HG02938 (cell line): Measurements from ENCODE around the gene FOXN3.

Experiments
- ATAC-seq: cut with Tn5 transposase; IDR thresholded peaks from one replicate; pipeline ENCODE4 v1.9.1; 2021; ENCODE audit warnings: mild to moderate bottlenecking, moderate library complexity; ENCODE audit not compliant: unreplicated experiment

FOXN3 gene

DNA sequence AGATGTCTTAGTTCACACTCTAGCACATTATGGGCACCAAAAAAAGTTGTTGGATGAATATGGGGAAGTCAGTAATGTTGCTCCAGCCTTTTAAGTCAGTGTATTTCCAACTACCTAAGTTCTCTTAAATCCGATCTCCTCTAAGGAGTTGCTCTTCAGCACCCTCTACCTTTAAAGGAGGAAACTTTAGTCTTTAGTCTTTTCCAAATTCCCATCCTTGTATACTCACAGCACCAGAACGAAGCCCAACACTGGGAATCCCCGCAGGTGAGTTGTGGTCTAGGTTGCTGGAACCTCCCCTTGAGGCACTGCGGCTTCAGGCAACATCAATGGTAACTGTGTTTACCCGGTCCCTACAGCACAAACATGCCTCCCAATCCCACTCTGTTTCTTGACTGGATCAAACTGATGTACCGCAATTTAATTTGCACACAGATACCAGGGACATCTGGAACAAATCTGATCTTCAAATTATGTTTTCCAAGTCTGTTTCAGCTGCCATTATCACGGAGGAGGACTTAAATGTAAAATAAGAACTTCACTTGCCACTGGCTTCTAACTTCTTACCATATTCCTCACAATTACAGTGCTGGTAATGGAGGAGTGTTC is 179.0 kb downstream of the FOXN3 start:
- no peak for ATAC-seq

DNA sequence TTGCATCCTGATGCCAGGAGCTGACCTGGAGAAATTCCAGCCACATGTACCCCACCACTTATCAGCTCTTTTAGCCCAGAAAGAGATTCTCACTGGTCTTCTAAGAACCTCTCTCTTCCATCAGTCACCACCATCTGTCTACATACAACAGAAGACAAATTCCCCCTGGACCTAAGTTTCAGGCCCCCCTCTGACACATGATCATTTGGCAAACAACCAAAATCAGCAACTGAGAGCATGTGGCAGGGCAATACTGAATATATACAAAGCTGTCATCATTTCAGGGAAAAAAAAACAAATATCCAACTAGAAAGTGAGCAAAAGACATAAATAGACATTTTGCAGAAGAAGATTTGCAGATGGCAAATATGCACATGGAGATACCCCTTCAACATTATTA is 180.2 kb downstream of the FOXN3 start:
- no peak for ATAC-seq

DNA sequence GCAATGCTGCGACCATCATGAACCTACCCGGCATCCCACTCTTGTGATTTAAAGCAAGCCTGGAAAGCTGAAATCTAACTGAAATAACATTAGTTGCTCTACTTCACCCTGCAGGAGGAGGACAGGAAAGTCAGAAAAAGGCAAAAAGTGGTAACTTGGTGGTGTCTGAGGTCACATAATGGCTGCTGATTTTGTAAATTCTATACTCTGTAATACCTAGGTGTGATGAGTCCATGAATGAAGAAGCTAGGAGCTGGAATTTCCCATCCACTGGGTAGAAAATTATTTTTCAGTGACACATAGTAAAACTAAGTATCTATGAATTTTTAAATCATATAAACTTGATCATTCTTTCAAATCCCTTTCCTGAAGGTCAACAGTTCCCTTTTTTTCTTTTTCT is 183.8 kb downstream of the FOXN3 start:
- no peak for ATAC-seq

DNA sequence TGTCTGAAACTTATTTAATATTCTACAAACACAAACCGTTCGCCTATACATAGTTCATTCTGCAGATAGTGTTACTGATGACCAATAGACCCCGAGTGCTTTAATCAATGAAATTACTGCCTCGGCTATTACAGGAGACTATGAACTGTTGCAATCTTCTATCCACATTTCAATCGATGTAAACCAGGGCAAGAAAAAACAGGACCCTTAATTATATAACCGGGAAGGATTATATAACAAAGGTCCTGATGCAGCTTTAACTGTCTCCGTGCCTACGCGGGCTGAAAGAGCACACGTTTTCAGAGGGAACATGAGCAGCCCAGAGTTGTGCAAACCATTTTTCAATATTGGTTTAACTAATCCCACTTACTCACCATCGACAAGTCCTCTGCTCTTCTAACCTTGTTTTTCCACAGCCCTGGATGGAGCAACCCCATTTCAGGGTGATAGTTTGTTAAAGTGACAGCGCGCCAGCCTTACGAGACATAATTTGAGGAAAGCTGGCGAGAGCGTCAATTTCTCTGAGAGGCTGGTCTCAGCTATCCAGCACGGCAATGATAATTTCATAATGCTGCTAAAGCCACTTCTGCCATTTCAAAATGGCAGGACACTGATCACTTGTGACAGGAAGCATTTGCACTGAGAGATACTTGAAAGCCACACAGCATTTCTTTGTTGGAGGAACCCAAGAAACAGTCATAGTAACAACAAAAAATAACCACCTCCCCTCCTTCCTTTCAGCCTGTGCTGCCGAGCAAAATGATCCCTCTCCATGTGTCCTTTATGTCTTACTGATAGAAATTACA is 184.6 kb downstream of the FOXN3 start:
- no peak for ATAC-seq

DNA sequence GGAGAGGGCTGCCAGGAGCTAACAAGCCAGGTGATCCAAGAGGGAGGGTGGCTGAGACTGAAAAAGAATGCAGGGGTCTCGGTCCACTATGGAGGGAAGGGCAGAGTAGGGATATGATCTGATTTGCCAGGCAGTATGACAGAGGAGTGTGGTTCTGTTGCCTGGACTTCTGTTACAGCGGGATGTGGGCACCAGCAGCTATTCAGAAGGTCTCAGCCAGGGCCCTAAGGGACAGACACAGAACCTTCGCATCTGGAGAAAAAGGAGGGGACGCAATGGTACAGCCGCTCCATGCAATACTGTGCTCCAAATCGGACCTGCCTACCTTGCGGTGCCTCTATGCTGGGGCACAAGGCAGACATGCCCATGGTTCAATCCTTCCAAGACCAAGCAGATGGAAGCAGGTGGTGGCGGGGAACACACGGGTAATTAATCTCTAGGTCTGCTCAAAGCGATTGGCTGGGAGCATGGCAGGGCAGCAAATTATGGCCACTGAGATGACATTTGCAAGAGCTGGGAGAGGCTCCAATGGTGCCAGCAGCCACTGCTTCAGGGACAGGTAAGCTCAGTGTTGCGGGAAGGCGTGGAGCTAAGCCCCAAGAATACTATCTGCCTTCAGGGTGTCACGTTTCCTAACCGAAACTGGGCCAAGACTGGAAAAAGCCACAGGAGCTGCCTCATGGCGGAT is 185.5 kb downstream of the FOXN3 start:
- ATAC-seq = no peak

DNA sequence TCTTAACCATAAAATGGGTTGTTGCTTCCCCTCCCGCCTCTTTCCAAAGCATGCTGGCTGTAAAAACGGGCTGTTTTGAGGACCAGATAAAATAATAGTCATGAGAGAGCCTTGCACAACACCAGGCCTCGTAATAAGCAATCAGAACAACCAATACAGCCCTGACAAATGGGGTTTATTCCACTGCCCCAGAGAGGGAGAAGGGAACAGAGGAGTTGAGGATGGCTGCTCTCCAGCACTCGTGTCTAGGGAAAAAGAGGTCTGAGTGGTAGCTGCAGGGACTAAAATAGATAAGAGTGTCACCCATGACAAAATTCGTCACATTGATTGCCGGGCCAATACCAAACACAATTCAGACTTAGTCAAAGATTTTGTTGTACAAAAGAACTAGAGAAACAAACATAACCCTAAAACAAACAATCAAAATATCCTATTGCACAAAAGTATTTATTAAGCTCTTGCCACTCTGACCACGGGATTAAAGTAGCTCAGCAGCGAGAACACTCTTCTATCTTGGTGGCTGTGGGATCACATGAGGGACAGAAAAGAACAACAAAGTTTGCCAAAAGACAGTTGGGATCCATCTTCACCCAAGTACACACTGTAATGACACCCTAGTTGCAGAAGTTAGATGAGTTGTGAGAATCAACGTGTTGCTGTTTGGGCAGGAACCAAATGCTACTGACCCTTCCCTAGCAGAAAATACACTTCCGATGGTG is 188.0 kb downstream of the FOXN3 start:
- no peak for ATAC-seq

DNA sequence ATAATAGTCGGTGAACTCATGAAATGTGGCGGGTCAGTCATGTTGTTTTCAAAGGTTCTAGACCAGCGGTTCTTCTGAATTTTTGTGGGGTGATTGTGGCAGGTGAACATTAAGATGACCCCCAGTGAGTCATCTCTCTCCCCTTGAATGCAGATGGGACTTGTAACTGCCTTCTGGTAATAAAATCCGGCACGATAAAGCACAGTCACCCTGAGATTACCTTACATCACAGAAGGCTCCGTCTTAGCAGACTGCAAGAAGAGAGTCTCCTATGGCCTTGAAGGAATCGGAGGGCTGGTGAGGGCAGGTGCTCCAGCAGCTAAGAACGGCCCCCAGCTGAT is 189.6 kb downstream of the FOXN3 start:
- no peak for ATAC-seq

DNA sequence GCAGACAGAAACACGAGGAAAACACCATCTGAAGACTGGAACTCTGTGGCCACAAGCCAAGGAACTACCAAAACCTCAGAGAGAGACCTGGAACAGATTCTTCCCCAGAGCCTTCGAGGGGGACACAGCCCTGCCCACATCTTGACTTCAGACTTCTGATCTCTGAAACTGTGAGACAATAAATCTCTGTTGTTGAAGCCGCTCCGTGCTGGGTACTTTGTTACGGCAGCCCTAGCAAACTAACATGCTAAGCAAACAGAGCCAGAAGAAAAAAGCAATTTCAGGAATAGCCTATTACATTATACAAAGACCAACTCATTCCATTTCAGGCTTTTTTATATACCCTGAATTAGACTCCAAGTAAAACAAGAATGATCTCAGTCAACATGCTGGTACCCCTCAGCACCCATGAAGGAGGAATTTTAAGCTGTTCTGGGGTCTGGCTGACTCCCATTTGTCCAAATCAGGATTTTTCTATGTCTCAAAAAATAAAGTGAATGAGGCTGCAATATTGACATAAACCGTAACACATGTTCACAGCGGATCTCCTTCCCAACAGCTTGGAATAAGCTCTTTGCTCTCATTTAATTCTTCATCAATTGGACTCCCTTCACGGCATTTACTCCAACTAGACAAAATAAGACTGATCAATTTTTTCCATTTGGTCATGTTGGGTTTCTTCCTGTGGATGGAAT is 190.1 kb downstream of the FOXN3 start:
- ATAC-seq = no peak

DNA sequence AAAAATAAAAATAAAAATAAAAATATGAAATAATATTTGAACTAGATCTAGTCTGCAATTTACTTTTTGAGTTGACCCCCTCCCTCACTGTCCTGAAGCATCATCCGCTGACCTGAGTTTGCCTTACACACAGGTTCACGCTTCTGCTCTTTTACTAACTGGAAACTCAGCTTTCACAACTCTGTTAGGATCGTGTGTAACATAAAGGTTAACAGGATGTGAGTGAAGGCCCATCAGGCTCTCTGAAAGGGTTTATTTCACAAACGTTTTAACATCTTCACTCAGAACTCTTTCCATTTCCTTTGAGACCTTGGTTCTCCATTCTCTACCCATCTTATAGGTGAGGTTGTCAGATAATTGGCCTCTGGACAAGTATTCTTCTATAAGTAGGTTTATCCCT is 191.4 kb downstream of the FOXN3 start:
- ATAC-seq = no peak

DNA sequence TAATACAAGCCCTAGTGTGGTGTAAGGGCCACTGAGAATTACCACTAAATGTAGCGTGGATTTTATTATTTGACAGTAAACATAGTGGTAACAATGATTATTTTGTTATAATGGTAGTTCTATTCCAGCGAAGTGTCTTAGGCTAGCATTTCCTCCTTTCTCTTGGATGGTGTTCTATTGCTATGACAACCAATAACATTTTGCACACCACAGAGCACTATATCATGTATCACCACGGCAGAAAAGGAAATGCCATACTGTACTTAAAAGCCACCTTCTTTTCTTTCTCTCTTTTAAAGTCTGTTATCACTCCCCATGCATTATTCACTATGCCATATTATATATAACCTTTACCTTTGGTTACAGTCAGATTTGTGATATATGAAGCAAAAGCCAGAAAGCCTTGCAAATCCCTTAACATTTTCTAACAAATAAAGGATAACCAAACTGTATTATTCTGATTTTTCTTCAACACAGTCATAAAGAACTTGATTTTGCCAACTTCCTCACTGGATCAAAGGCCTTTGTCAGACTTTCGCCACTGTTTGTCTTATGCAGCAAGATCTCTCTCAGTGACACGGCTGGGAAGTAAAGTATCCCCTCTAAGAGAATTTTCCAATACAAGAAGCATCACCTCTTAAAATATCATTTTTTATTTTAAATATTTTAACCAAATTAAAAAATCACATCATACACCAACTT is 195.8 kb downstream of the FOXN3 start:
- no peak for ATAC-seq

DNA sequence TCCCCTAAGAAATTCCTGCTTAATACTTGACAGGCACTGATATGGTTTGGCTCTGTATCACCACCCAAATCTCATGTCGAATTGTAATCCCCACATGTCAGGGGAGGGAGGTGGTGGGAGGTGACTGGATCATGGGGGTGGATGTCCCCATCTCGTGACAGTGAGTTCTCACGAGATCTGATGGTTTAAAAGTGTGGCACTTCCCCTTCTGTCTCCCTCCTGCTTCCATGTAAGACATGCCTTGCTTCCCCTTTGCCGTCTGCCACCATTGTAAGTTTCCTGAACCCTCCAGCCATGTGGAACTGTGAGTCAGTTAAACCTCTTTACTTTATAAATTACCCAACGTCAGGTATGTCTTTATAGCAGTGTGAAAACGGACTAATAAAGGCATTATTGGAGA is 198.0 kb downstream of the FOXN3 start:
- ATAC-seq = no peak

DNA sequence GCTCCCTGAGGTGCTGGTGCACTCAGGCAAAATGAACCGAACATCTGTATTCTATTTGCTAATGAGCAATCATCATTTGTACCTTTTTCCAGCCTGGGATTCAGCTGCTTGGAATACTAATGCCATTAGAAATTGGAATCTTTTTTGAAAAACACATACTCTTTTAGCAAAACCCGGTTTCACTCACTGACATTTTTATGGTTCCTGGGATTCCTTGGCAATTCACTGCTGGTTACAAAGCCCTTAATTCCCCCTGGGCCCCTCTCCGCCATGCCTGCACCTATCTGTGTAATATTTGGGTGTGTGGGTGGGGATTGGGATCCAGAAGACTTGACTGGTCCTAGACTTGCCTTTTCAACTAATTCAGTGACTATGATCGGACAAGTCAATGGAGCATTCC is 199.1 kb downstream of the FOXN3 start:
- no peak for ATAC-seq

DNA sequence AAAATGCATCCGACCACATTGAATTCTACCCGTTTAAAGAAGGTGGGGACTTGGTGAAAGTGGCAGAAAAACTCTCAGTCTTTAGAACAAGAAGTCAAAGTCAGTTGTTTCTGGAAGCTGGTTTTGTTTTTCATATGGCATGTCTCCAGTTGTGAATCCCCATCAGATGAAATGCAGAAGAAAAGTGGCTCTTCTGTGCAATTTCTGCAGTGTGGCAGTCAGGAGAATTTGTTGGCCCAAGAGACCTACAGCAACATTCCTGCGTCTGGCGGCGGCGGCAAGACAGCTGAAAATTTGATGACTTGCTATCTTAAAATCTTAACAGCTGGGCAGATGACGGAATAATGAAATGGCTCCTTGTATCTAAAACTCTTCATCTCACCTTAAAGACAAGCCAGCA is 201.5 kb downstream of the FOXN3 start:
- ATAC-seq = no peak

DNA sequence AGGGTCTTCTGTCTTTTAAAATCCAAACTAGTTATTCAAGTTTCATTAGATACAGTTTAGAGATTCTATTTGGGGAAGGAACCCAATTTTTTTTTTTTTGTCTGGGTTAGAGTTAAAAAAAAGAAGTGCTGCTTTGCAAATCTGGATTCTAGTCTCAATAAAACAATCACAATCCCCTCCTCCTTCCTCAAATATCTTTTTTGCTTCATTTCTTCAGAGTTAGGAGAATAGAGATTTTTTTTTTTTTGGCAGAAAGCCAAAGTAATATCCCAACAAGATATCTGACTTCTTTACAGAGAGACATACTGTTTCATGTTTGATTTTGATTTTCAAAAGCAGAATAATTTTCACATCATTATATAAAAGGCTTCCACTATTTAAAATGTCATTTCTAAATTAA is 201.9 kb downstream of the FOXN3 start:
- ATAC-seq = no peak

DNA sequence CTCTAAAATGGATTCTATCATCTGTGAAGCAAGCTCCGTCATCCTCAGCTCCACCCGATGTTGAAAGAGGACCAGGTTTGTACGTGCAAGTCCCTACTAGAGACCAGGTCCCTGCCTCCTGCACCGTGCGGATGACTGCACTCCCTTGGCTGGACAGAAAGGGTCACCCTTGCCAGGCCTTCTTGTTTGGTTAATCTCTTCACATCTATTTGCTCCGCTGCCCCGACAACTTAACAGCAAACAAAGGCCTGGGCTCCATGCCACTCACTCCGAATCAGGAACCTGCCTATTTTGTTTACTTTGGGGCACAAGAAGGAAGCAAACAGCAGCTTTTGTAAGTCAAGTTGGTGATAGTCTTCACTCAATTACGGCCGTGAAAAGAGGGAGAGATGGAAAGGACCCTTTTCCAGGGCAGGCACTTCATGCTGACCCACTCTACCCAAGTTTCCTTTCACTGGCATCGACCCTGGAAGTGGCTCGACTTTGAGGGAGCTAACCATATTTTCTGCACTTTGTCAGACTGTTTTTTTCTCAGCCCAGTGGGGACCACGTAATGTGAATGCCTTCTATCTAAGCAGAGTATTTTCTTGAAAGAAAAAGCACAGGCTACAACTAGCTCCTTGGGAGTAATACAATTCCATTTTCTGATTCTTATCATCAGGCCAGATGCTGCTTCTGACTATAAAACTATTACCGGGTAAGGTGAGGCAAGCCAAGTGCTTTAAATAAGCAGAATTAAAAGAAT is 202.6 kb downstream of the FOXN3 start:
- no peak for ATAC-seq

DNA sequence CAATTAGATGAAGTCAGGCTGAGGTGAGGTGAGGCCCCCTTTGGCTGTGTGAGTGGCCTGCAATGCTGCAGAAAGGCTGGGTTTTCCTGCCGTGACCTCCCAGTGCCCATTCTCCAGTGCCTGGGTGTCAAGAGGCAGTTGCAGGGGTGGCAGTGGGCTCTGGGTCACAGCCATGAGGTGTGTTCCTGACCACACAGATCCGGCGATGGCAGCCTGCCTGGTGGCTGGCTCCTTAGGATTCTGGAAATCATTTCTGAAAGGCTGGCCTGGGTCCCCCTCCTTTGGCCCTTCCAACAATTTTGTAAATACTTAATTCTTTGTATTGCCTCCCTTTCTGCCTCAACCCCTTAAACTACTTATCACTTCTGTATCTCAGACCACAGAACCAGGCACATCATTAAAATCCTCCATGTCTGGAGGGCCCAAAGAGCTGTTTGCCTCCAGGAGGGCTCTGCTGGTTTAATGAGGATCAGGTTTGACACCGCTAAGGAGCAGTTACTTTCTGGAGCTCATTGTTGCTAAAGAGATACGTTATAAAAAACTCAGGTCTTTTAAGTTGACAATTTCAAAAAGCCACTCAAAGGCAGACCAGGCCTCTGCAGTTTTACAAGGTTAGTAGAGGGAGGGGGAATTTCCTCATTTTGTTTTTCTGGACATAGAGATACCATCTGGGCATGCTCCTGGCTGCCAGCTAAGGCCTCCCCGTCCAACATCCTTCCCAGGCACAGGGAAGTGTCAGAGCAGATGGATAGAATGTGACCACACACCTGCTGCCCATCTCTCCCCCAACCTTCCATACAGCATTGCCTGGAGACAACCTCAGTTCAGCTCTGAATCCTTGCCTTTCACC is 204.4 kb downstream of the FOXN3 start:
- ATAC-seq = no peak

DNA sequence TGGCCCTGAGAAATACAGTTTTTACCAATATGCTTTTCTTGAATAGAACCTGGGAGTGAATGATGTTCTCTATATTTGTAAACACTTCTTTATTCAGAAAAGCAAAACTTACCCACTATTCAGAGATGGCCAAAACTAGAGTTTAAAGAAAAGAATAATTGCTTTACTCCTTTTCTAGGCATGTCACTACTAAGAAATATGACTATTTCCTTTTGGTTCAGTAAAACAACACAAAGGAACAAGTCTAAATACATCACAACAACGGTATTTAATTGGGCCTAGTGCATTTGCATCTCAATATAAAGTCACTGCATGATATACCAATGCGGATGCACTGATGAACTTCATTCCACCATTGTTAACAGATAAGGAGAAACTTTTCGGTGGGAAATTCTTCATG is 207.5 kb downstream of the FOXN3 start:
- no peak for ATAC-seq

DNA sequence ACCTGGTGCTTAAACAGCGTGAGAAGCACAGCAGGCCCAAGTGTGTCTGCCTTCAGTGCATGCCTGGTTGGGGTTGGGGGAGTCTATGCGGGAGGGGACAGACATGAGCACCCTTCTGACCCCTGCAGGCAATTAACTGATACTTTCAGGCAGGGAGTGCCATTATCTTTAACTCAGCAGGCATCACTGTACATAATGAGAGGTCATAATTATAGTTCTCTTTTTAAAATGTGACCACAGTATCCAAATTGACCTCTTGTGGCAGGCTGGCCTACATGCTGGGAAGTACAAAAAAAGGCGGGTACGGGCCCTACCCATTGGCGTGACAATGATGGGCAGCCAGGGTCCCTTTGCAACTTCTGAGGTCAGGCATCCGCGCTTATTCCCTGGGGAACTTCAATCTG is 209.1 kb downstream of the FOXN3 start:
- ATAC-seq = no peak
